RPMI8226 (cell line): Measurements from ENCODE around the gene FRAT1.
"Not testable (repeated sequence)": the region's sequence is repeated elsewhere in the genome, so short reads cannot be mapped to it uniquely, and the experiment has no call there.

Experiments used
- DNase-seq: peaks from one replicate; pipeline ENCODE4 v3.0.0-alpha.2; 2015

Gene FRAT1

DNA sequence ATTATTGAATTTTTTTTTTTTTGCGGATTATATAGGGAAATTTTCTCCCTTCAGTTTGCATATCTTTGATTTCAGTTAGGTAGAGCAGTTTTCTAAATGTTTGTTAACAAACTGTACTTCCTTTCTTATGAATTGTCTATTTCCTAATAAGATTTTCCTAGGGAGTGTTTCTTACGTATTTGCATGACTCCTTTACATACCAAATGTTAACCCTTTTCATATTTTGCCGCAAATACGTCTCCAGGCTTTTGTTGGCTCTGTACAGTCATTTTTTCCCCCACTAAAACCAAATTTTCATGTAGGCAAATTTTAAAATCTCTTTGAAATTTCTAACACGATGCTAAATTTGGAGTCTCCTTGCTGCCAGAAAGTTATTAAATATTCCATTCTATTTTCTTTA is 17.4 kb downstream of the FRAT1 start:
- no peak for DNase-seq

GRCh38 chr10:97336942-97337831 is 18.1 kb downstream of the FRAT1 start:
- no peak for DNase-seq

- DNase-seq = no peak
These were observed 19.0 kb downstream of the FRAT1 start for GRCh38 chr10:97338041-97338440.

DNA sequence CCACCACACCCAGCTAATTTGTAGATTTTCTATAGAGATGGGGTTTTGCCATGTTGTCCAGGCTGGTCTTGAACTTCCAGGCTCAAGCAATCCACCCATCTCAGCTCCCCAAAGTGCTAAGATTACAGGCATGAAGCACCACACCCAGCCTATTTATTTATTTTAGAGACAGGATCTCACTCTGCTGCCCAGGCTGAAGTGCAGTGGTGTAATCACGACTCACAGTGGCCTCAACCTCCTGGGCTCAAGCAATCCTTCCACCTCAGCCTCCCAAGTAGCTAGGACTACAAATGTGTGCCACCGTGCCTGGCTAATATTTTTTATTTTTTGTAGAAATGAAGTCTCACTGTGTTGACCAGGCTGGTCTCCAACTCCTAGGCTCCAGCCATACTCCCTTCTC is 22.3 kb downstream of the FRAT1 start:
- DNase-seq = no peak

- not testable (repeated sequence) for DNase-seq
These were observed 24.6 kb downstream of the FRAT1 start for GRCh38 chr10:97343664-97344063.

DNA sequence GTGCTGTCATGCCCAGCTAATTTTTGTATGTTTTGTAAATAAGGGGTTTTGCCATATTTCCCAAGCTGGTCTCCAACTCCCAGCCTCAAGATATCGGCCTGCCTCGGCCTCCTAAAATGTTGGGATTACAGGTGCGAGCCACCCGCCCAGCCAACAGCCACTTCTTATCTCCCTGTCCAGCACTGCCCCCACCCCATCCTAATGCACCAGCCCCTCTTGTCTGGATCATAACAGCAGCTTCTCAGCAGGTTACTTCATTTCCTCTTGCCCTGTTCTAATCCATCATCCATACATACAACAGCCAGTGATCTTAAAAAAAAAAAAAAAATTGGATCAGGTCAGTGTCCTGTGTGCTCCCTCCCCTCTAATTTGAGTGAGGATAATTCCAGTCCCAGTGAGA is 28.2 kb downstream of the FRAT1 start:
- no peak for DNase-seq

DNA sequence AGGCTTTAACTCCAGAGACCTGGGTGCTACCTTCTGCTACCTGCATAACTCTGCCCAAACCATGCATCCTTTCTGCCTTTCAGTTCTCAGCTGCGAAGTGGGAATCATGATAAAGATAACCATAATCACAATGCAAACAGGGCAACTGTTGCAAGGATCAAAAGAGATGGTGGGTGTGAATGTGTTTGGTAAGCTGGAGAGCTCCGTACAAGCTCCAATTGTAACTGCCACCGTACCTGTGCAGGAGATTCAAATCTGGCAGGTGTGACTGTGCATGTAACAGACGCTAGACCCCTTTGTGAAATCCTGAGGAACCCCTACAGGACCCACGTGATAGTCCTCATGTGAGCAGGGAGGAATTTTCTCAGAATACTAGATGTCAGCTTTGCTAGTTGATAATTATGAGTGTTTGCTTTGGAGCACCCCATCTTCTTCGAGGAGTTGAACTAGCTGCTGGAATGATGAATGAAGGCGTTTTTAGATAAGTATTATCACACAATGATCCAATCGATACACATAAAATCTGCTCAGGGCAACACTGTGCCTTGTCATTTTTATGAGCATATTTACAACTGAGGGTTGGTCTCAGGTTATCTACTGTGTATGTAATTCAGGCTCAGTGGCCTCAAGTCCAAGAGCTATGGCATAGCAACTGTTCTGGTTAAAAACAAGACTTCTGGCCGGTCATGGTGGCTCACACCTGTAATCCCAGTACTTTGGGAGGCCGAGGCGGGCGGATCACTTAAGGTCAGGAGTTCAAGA is 30.9 kb downstream of the FRAT1 start:
- no peak for DNase-seq

DNA sequence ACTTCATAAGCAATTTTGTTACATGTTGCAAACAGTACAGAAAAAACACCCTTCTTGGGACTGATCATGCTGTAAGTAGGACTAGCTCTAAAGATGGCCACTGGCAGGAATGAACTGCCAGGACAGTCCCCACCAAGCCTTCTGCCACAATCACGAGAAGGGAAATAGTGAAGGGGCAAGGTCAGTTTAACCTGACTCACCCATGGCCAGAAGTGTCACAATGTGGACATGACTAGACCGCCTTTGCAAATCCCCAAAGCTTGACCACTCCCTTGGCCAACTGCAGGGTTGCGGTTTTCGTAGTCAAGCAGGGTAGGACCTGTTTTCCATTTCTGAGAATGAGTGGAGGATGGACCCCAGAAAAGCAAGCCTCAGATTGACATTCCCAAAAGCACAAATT is 34.9 kb downstream of the FRAT1 start:
- no peak for DNase-seq

DNA sequence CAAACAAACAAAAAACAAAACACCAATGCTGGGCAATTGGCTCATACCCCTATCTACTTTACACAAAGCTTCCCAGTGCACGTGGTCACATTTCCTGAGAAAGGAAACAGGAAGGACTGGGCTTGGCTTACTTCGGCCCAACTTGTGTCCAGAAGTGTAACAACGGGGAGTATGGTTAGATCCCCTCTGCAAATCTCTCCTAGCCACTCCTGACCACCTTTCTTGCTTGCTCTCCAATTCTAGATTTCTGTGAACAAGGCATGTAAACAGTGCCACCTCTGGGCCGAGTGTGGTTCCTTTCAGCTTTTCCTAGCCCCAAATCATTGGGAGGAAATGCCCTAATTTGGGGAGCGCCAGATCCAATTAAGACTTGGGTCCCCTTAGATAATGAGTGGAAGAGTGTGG is 36.5 kb downstream of the FRAT1 start:
- no peak for DNase-seq

- DNase-seq = no peak
These were observed 37.3 kb downstream of the FRAT1 start for GRCh38 chr10:97356318-97356914.

DNA sequence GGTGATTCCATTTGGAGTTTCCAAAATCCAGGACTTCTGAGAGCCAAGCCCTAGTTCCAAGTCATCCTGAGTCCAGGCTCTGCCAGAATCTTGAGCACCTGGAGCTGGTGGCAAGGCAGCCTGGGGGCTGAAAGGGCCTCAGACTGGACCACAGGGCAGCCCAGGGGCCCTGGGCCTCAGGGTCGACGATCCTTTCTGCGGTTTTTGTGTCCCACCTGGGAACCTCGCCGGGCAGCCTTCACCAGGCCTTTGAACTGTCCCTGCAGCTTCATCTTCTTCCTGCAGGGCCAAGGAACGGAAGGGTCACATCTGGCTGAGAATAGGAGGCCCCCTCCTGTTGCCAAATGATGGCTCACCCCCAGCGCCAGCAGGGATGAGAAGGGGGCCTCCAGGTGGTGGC is 37.8 kb downstream of the FRAT1 start:
- DNase-seq = no peak

GRCh38 chr10:97358349-97358748 is 39.3 kb downstream of the FRAT1 start:
- no peak for DNase-seq

DNA sequence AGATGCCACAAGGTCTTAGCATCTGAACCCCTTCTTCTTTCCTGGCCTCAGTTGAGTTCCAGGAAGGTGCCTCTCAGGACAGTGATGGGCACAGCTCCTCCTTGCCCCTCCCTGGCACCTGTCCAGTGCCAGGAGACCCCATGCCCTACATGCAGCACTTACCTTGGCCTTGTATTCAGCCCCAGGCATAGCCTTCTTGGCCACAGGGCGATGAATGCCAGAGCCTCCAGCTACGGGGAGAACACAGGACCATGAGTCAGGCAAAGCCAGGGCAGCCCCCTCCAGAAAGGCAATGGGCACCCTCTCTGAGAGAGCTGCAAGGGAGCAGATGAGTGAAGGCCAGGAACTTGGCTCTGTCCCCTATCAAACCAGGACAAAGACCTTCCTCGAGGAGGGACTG is 39.7 kb downstream of the FRAT1 start:
- no peak for DNase-seq

DNA sequence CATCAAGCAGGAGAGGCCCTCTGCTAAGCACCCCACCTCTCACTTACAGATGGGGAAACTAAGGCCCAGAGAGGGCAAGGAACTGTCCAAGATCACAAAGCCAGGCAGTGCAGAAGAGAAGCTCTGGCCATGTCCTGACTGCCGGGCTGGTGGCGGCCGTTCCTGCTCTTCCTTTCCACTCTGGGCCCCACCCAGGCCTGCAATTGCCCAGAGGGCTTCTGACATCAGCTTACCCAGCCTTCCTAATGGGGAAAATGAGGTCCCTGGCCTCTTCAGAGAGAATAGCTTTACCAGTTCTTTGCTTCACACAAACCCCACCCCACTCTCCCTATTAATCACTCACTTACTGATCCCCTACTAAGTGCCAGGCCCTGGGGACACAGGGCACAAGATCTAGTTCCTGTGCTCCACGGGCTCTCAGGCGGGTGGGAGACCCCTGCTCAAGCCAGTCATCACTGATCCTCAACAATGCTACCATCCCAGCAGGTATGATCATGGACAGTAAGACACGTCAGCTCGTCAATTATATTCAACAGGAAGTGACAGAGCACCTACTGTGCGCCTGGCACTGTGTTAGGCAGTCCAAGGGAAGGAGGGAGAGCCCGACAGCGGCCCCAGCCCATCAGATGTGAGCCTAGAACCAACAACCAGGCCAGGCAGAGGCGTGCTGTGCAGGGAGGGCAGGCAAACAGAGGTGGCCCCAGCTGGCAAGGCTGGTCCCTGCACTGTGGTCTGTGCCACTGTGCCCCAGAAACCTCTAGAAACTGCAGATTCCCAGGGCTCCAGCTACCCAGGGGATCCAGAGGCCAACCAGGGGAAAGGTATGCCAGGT is 41.9 kb downstream of the FRAT1 start:
- DNase-seq = no peak

DNA sequence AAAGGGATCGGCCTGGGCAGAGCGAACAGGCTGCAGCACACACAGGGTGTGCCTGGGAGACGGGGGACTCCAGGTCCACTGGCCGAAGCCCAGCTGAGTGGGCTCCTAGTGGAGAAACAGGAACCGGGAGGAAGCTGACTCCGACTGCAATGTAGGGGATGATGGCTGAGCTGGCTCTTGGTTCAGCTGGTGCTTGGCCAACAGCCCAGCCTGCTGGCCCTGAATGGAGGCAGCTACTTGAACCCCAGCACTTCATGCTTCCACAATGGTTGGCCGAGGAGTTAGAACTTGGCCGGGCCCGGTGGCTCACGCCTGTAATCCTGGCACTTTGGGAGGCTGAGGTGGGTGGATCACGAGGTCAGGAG is 42.4 kb downstream of the FRAT1 start:
- DNase-seq = no peak

DNA sequence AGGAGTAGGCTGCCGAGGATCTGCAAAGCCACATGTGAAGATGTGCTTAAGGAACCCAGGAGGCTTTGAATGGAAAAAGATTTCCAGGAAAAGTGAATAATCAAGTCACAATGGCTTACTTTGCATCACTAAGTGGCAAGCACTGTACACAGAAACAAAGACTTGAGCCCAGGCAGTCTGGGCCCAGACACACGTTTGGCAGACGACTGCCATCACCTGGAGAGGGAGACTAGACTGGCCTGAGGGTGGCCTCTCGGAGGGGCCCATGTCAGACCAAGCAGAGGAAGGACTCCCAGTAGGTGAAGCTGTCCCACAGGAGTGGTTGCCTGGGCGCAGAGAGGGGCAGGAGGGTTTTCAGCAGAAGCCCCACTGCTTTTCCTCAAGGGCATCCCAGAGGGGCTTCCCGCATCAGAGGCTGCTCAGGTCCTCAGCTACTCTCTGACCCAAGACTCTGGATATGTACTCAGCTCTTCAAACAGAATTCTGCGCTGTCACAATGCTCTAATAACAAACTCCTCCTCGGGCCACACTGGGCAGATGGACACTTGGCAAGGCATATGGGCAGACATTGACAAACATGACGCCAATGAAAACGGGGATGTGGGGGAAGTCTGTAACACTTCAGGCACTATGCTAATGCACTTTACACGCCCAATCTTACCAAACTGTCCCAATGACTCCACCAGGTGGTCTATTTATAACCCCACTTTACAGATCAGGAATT is 43.4 kb downstream of the FRAT1 start:
- DNase-seq = no peak

GRCh38 chr10:97363071-97363470 is 44.0 kb downstream of the FRAT1 start:
- DNase-seq = no peak

DNA sequence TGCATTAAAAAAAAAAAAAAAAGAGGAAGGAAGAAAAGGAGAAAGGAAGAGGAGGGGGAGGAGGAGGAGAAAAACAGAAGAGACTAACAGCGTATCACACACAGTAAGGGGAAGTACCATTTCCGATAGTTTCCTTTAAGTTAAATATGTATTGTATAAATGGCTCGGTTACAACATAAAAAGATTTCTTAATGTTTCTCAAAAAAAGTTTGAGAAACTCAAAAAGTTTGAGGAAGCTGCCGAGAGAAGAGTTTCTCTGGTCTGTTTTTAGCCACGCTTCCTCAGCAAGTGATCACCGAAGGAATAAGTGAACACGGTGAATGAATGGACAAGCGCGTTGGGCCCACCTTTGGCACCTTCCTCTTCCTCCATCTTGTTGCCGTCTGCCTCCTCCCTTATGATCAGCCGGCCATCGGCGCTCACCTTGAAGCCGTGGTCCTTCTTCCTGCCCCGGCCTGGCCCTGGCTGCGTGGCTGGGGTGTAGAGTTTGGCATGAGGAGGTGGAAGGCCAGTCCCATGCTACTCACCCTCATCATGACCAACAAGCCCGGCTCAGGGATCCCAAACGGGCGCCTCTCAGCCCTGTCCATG is 46.8 kb downstream of the FRAT1 start:
- DNase-seq = no peak

DNA sequence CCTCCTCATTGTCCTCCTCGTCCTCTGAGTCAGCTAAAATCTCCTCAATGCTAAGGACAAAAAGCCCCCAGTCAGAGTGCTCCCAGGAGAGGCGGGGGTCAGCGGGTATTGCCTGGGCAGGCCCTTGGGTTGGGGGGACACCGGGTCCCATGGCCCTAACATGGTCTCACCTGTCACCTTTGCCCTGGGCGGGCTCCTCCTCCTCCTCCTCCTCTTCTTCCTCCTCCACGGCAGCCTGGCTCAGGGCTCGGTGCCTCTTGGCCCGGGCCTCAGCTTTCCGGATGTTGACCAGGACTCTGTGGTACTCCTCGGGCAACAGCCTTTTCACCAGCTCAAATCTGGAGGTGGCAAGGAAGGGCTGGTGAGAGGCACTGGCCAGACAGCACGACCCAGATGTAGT is 47.5 kb downstream of the FRAT1 start:
- no peak for DNase-seq

- DNase-seq = no peak
These were observed 48.1 kb downstream of the FRAT1 start for GRCh38 chr10:97367126-97367649.
